Measurements from ENCODE around the gene RGS3.
"Not testable (repeated sequence)": the region's sequence is repeated elsewhere in the genome, so short reads cannot be mapped to it uniquely, and the experiment has no call there.

Gene RGS3

GRCh38 chr9:113463418-113464285 is at the start of gene RGS3:
Gene RGS3 (plus strand): TSS chr9:113463727. CDS start chr9:113463803, 76 bp downstream.
- Mint-ChIP-seq H3K27me3 (no peaks in the 10 kb centered on the region), H3K27ac (no peak within 1 kb of the TSS), H3K36me3 (ENCODE audit: low read depth) (no peaks in the 10 kb centered on the region), H3K9me3 (peaks cover 6% of the 10 kb centered on the region), H3K4me1 (ENCODE audit: low read depth) (no peaks in the 10 kb centered on the region), H3K4me3 (no peak within 1 kb of the TSS)

DNA sequence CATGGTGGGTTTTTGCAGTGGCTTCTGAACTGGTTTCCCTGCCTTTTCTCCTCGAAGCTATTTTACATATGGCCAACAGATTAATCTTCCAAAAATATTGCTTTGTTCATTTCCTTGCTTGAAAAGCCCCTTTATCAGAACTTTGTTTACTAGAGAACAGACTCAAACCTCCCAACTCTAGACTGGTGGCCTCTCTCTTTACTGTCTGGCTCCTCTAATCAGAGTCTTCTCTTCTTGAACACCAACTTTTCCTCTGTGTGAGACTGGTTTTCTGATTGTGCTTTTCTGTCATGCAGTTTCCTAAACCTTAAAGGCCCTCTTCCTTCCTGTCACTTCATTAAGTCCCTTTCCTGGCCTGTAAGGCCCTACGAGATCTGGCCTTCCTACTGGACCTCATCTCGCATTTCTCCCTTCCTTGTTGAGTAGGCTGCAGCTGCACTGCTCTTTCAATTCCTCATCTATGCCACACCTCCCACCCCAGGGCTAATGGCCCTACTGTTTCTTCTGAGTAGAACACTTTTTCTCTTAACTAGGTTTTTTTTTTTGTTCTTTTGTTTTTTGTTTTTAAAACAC is 47.3 kb upstream of the RGS3 start:
- H3K27ac Mint-ChIP-seq: no peak overlapping the region
- H3K4me3 Mint-ChIP-seq: no peak overlapping the region
- no peaks in the 10 kb centered on the region for H3K9me3 Mint-ChIP-seq
- peaks cover 7% of the 10 kb centered on the region for H3K4me1 Mint-ChIP-seq (ENCODE audit: low read depth)
- no peaks in the 10 kb centered on the region for H3K36me3 Mint-ChIP-seq (ENCODE audit: low read depth)
- no peaks in the 10 kb centered on the region for H3K27me3 Mint-ChIP-seq

GRCh38 chr9:113417370-113417769 is 46.2 kb upstream of the RGS3 start:
- no peaks in the 10 kb centered on the region for H3K9me3 Mint-ChIP-seq
- no peaks in the 10 kb centered on the region for H3K27me3 Mint-ChIP-seq
- no peaks in the 10 kb centered on the region for H3K4me1 Mint-ChIP-seq (ENCODE audit: low read depth)
- no peak overlapping the region for H3K27ac Mint-ChIP-seq
- H3K36me3 Mint-ChIP-seq (ENCODE audit: low read depth): no peaks in the 10 kb centered on the region
- H3K4me3 Mint-ChIP-seq: no peak overlapping the region

GRCh38 chr9:113421726-113422125 is 41.8 kb upstream of the RGS3 start:
- Mint-ChIP-seq H3K4me1 (ENCODE audit: low read depth) (no peaks in the 10 kb centered on the region), H3K27me3 (no peaks in the 10 kb centered on the region), H3K4me3 (no peak overlapping the region), H3K9me3 (no peaks in the 10 kb centered on the region), H3K36me3 (ENCODE audit: low read depth) (no peaks in the 10 kb centered on the region), H3K27ac (no peak overlapping the region)

DNA sequence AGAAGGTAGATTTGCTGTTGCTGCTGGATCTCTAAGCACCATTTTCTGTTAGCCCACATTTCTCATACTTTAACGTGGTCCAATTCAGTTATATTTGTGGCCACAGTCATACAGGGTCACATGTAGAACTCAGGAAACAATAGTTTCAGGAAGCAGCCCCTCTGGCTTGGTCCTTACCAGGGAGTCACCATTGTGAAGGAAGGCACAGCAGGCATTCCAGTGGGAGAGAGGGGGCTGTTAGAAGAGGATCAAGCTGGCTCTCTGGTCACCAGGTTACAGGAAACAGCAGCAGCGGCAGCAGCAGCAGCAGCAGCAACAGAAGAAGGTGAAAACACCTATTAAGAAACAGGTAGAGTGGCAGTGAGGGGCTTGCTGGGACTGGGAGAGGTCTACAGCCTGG is 38.5 kb upstream of the RGS3 start:
- Mint-ChIP-seq H3K4me1 (ENCODE audit: low read depth) (no peaks in the 10 kb centered on the region), H3K27me3 (no peaks in the 10 kb centered on the region), H3K27ac (no peak overlapping the region), H3K36me3 (ENCODE audit: low read depth) (no peaks in the 10 kb centered on the region), H3K4me3 (no peak overlapping the region), H3K9me3 (no peaks in the 10 kb centered on the region)

DNA sequence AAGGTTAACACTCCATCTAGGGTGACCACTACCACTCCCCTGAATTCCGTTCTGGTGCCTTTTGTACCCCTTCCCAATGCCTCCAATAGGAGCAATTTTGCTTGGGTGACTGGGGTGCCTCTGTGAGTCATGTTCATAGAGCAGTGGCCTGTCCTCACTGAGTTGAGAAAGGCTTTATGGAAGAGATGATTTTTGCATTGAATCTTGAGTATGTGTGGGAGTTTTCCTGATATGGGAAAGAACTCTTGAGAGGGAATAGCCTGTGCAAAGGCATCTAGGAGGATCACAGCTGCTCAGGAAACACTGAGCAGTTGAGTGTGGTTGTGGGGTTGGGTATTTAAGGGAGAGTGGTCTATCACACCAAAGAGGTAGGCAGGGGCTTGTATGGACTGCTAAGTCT is 36.8 kb upstream of the RGS3 start:
- no peaks in the 10 kb centered on the region for H3K36me3 Mint-ChIP-seq (ENCODE audit: low read depth)
- H3K27me3 Mint-ChIP-seq: no peaks in the 10 kb centered on the region
- no peaks in the 10 kb centered on the region for H3K4me1 Mint-ChIP-seq (ENCODE audit: low read depth)
- no peak overlapping the region for H3K27ac Mint-ChIP-seq
- H3K9me3 Mint-ChIP-seq: no peaks in the 10 kb centered on the region
- no peak overlapping the region for H3K4me3 Mint-ChIP-seq

DNA sequence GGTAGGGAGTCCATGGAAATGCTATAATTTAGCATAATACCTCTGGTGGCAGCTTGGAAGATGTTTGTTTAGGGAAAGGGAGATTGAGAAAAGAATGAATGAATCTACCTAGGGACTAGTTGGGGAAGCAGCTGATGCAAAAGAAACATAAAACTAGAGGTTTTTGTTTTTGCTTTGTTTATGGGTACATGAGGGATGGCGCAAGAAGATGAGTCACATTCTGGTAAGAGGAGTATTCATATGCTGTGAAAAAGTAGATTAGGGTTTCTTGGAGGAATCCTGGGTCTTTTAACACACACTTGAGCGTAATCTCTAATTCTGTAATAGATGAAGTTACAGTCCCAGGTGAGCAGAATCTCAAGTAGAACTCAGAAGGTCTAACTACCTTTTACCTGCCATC is 35.9 kb upstream of the RGS3 start:
- no peak overlapping the region for H3K4me3 Mint-ChIP-seq
- H3K9me3 Mint-ChIP-seq: no peaks in the 10 kb centered on the region
- no peaks in the 10 kb centered on the region for H3K4me1 Mint-ChIP-seq (ENCODE audit: low read depth)
- H3K27me3 Mint-ChIP-seq: no peaks in the 10 kb centered on the region
- no peak overlapping the region for H3K27ac Mint-ChIP-seq
- no peaks in the 10 kb centered on the region for H3K36me3 Mint-ChIP-seq (ENCODE audit: low read depth)

GRCh38 chr9:113428062-113428615 is 35.4 kb upstream of the RGS3 start:
- Mint-ChIP-seq H3K27me3 (no peaks in the 10 kb centered on the region), H3K4me1 (ENCODE audit: low read depth) (no peaks in the 10 kb centered on the region), H3K4me3 (no peak overlapping the region), H3K27ac (no peak overlapping the region), H3K36me3 (ENCODE audit: low read depth) (no peaks in the 10 kb centered on the region), H3K9me3 (no peaks in the 10 kb centered on the region)

GRCh38 chr9:113431191-113431590 is 32.3 kb upstream of the RGS3 start:
- Mint-ChIP-seq H3K4me3 (no peak overlapping the region), H3K9me3 (no peaks in the 10 kb centered on the region), H3K27ac (no peak overlapping the region), H3K4me1 (ENCODE audit: low read depth) (no peaks in the 10 kb centered on the region), H3K27me3 (no peaks in the 10 kb centered on the region), H3K36me3 (ENCODE audit: low read depth) (no peaks in the 10 kb centered on the region)

GRCh38 chr9:113436728-113437515 is 26.6 kb upstream of the RGS3 start:
- no peaks in the 10 kb centered on the region for H3K4me1 Mint-ChIP-seq (ENCODE audit: low read depth)
- no peaks in the 10 kb centered on the region for H3K36me3 Mint-ChIP-seq (ENCODE audit: low read depth)
- no peaks in the 10 kb centered on the region for H3K9me3 Mint-ChIP-seq
- H3K27ac Mint-ChIP-seq: no peak overlapping the region
- no peaks in the 10 kb centered on the region for H3K27me3 Mint-ChIP-seq
- H3K4me3 Mint-ChIP-seq: no peak overlapping the region

- not testable (repeated sequence) for H3K36me3 Mint-ChIP-seq (ENCODE audit: low read depth); H3K9me3 Mint-ChIP-seq; H3K4me1 Mint-ChIP-seq (ENCODE audit: low read depth); H3K27ac Mint-ChIP-seq; H3K4me3 Mint-ChIP-seq; H3K27me3 Mint-ChIP-seq
Measured at GRCh38 chr9:113437716-113438115, 25.8 kb upstream of the RGS3 start.

DNA sequence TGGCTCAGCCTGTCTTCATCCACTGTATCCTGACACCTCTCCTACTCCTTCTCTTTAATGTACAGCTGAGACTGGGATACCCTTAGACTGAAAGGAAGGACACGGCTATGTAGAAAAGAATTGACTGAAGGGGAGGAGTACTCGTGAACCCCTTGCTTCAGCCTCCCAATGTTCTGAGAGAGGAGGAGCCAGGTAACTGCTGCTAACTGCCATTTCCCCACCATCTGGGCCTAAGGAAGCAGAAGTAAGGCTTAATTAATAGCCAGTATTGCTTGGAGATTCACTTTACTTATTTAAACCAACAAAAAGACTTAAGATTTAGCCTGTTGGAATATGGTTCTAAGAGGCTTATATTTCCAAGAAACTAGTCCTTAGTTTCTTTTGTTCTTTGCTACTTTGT is 18.8 kb upstream of the RGS3 start:
- Mint-ChIP-seq H3K9me3 (no peaks in the 10 kb centered on the region), H3K4me3 (no peak overlapping the region), H3K36me3 (ENCODE audit: low read depth) (no peaks in the 10 kb centered on the region), H3K4me1 (ENCODE audit: low read depth) (peaks cover 3% of the 10 kb centered on the region), H3K27ac (no peak overlapping the region), H3K27me3 (no peaks in the 10 kb centered on the region)

- no peaks in the 10 kb centered on the region for H3K9me3 Mint-ChIP-seq
- H3K4me3 Mint-ChIP-seq: no peak overlapping the region
- peaks cover 3% of the 10 kb centered on the region for H3K4me1 Mint-ChIP-seq (ENCODE audit: low read depth)
- H3K27ac Mint-ChIP-seq: no peak overlapping the region
- no peaks in the 10 kb centered on the region for H3K27me3 Mint-ChIP-seq
- no peaks in the 10 kb centered on the region for H3K36me3 Mint-ChIP-seq (ENCODE audit: low read depth)
Measured at GRCh38 chr9:113446323-113446740, 17.2 kb upstream of the RGS3 start.

DNA sequence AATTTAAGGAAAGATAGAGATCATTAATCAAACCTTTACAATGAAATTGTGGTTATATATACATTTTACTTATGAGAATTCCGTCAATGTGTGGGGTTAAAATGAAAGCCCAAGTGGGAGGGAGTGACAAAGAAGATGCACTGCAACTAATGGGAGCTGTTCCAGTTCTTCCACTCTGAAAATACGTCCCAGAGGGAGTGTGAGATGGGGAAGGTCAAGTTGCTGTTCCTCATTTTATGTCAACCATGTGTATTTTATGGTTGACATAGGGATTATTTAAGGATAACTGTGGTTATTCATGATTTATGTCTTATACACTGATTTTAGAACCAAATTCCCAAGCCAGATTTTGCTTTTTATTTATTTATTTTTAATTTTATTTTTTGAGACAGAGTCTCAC is 14.2 kb upstream of the RGS3 start:
- Mint-ChIP-seq H3K27me3 (no peaks in the 10 kb centered on the region), H3K4me1 (ENCODE audit: low read depth) (peaks cover 3% of the 10 kb centered on the region), H3K27ac (no peak overlapping the region), H3K36me3 (ENCODE audit: low read depth) (no peaks in the 10 kb centered on the region), H3K4me3 (no peak overlapping the region), H3K9me3 (no peaks in the 10 kb centered on the region)

DNA sequence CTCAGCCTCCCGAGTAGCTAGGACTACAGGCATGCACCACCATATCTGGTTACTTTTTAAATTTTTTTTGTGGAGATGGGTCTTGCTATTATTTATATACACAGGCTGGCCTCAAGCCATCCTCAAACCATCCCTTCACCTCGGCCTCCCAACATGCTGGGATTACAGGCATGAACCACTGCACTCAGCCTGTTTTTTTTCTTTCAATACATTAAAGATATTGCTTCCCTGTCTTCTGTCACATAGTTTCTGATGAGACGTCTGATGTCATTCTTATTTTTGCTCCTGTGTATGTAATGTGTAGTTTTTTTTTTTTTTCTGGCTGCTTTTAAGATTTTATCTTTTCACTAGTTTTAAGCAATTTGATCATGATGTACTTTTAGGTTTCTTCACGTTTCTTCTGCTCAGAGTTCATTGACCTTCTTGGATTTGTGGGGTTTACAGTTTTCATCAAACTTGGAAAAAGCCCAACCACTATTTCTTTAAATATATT is 11.4 kb upstream of the RGS3 start:
- H3K4me1 Mint-ChIP-seq (ENCODE audit: low read depth): peaks cover 7% of the 10 kb centered on the region
- H3K4me3 Mint-ChIP-seq: no peak overlapping the region
- H3K27ac Mint-ChIP-seq: no peak overlapping the region
- H3K9me3 Mint-ChIP-seq: no peaks in the 10 kb centered on the region
- no peaks in the 10 kb centered on the region for H3K36me3 Mint-ChIP-seq (ENCODE audit: low read depth)
- H3K27me3 Mint-ChIP-seq: no peaks in the 10 kb centered on the region

All from stimulated activated naive CD8-positive, alpha-beta T cell treated with anti-CD3 and anti-CD28 coated beads, Interleukin-15, Interleukin-2, amounts not matched to agents 100 ng/mL and 50 ng/mL, for 24 hours (primary cell).